Activated naive CD8-positive, alpha-beta T cell treated with anti-CD3 and anti-CD28 coated beads, Interleukin-2, amount 50 U/mL, for 24 hours (primary cell): Measurements from ENCODE around the gene HSCB.
"Not testable (repeated sequence)": the region's sequence is repeated elsewhere in the genome, so short reads cannot be mapped to it uniquely, and the experiment has no call there.

ENCODE experiments used
- ATAC-seq: fragments of 150-1000 bp; cut with Tn5 transposase; one replicate; pipeline ENCODE4 v1.10.0; 2021
- DNase-seq: peaks from one replicate; pipeline ENCODE4 v3.0.0; 2021
- H3K27ac Mint-ChIP-seq: one replicate; pipeline ENCODE4 v1.8.0; 2021; ENCODE audit warnings: mild to moderate bottlenecking, mixed read lengths
- H3K27me3 Mint-ChIP-seq: one replicate; pipeline ENCODE4 v1.8.0; 2021; ENCODE audit warnings: mixed read lengths
- H3K36me3 Mint-ChIP-seq: one replicate; pipeline ENCODE4 v1.8.0; 2021; ENCODE audit warnings: low read depth, mixed read lengths
- H3K4me1 Mint-ChIP-seq: one replicate; pipeline ENCODE4 v1.8.0; 2021; ENCODE audit warnings: mixed read lengths
- H3K4me3 Mint-ChIP-seq: one replicate; pipeline ENCODE4 v1.8.0; 2021; ENCODE audit warnings: mild to moderate bottlenecking, moderate library complexity, mixed read lengths
- H3K9me3 Mint-ChIP-seq: one replicate; pipeline ENCODE4 v1.8.0; 2021; ENCODE audit warnings: mixed read lengths

HSCB gene, protein sequence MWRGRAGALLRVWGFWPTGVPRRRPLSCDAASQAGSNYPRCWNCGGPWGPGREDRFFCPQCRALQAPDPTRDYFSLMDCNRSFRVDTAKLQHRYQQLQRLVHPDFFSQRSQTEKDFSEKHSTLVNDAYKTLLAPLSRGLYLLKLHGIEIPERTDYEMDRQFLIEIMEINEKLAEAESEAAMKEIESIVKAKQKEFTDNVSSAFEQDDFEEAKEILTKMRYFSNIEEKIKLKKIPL

GRCh38 chr22:28741785-28742561 is at the start of gene HSCB, which contains the start of gene CHEK2:
HSCB (plus strand) TSS chr22:28742039; CDS start chr22:28742096, 57 bp downstream.
CHEK2 (minus strand) TSS chr22:28741820; CDS start chr22:28734721, 7,099 bp downstream.
- Mint-ChIP-seq H3K4me1 (peaks cover 29% of the 10 kb centered on the region), H3K36me3 (peaks cover 21% of the 10 kb centered on the region), H3K9me3 (no peaks in the 10 kb centered on the region), H3K27me3 (peaks cover 2% of the 10 kb centered on the region), H3K27ac (peak within 1 kb of the TSS; percentile 84), H3K4me3 (peak within 1 kb of the TSS; percentile 87)
- DNase-seq (peak; percentile 95), ATAC-seq (peak; percentile 94)

DNA sequence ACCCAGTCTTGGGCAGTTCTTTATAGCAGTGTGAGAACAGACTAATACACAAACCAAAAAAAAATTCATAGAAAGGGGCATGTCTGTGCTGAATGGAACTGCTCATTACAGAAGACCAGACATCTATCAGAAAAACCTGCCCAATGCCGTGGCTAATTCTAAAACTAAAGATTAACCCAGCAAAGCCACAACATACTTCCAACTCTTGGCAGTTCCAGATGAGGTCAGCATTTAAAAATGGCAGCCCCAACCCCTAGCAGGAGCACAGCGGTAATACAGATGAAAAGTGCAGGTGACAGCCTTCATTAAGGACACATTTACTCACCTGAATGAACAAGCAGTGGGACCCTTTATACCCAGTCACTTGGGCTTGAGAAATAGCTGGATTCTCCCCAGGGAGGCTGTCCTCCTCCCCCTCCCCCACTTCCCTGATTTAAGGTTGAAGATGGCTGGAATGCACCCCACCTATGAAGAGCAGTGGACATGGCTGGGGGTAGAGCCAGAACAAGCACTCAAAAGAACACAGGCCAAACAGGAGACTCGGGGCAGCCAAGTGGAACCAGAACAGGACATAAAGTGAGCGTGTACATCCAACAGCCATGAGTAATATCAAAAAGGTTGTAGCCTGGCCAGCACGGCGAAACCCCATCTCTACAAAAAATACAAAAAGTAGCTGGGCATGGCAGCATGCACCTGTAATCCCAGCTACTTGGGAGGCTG is 48.6 kb upstream of the HSCB start:
- H3K4me3 Mint-ChIP-seq, H3K9me3 Mint-ChIP-seq, H3K27ac Mint-ChIP-seq, H3K4me1 Mint-ChIP-seq, ATAC-seq, DNase-seq, H3K27me3 Mint-ChIP-seq: not testable (repeated sequence)
- H3K36me3 Mint-ChIP-seq: peaks cover 15% of the 10 kb centered on the region

DNA sequence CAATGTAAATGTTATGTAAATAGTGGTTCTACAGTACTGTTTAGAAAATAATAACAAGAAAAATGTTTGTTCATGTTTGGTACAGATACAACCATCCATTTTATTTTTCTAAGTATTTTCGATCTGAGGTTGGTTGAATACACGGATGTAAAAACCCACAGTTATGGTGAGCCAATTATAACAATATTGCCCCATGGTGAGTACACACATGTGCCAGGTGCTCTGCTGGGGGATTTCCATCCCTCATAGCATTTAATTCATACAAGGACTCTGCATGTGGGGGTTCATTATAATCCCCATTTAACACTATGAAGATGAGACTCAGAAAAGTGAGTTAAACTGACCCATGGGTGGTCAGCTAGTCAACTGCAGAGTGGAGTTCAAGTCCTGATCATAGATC is 38.9 kb upstream of the HSCB start:
- Mint-ChIP-seq H3K27ac (no peak overlapping the region), H3K9me3 (no peaks in the 10 kb centered on the region), H3K27me3 (no peaks in the 10 kb centered on the region), H3K4me1 (peaks cover 4% of the 10 kb centered on the region), H3K4me3 (no peak overlapping the region), H3K36me3 (peaks cover 6% of the 10 kb centered on the region)
- DNase-seq: no peak
- ATAC-seq: no peak

DNA sequence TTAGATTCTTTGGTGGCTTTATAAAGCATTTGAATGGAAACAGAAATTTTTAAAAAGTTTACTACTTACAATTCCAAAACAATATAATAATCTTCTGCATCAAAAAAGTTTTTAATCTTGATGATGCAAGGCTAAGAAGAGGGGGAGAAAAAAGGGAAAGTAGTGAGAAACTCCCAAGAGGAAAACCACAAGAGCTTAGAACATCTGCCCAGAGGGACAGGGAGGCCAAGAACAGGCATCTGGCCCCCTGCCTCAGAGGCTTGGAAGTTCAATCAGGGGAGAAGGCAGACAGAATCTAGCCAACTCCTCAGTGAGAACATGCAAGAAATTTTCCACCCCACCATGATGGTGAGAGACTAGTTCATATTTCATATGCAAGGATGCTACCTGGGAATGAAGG is 38.4 kb upstream of the HSCB start:
- Mint-ChIP-seq H3K9me3 (no peaks in the 10 kb centered on the region), H3K4me1 (peaks cover 4% of the 10 kb centered on the region), H3K4me3 (no peak overlapping the region), H3K36me3 (peaks cover 5% of the 10 kb centered on the region), H3K27me3 (no peaks in the 10 kb centered on the region), H3K27ac (no peak overlapping the region)
- ATAC-seq (no peak), DNase-seq (no peak)

- H3K4me1 Mint-ChIP-seq: peaks cover 4% of the 10 kb centered on the region
- H3K9me3 Mint-ChIP-seq: no peaks in the 10 kb centered on the region
- H3K27me3 Mint-ChIP-seq: no peaks in the 10 kb centered on the region
- no peak overlapping the region for H3K4me3 Mint-ChIP-seq
- ATAC-seq: no peak
- H3K27ac Mint-ChIP-seq: no peak overlapping the region
- H3K36me3 Mint-ChIP-seq: peaks cover 5% of the 10 kb centered on the region
- DNase-seq: no peak
Measured at GRCh38 chr22:28706845-28707244, 35.0 kb upstream of the HSCB start.

DNA sequence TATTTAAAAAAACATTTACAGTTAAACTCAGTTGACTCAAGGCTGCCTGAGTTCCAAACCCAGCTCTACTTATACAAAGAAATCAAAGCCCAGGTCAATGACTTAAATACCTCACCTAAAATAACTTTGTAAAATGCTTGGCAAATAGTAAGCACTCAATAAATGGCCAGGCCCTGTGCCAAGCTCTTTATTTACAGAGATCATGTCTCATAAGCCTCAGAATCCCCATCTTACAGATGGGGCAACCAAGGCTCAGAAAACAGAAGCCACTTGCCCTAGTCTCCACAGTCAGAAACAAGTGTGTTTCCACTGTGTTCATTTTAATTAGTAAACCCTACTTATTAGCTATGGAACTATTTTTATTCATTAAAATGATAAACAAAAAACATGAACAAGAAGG is 31.7 kb upstream of the HSCB start:
- Mint-ChIP-seq H3K27me3 (no peaks in the 10 kb centered on the region), H3K36me3 (peaks cover 4% of the 10 kb centered on the region), H3K4me1 (peaks cover 12% of the 10 kb centered on the region), H3K4me3 (no peak overlapping the region), H3K27ac (no peak overlapping the region), H3K9me3 (no peaks in the 10 kb centered on the region)
- ATAC-seq (no peak), DNase-seq (no peak)

DNA sequence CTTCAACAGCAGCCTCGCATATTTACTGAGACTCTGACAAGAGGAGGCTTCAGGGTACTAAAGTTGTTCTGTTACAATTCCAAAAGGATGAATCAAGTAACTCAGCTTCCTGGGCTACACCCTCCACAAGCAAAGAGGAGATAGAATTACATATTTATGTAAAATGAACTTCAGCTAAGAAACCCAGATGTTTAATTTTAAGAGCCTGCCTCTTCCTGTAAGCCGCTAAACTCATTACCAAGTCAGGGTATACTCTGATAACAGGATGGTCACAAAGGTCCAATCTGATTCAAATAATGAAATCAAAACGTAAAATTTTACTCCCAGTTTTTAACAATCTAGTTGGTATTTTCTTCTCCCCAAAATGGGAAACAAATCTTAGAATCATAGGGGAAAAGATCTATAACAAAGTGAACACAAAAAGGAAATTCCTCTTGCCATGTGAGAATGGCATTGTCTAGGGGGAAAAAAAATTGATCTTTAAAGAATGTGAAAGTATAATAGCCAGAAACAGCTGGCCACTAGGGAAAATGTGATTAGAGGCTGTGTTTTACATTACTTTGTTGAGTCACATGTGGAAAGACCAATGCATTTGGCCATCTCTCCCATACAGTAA is 31.2 kb upstream of the HSCB start:
- H3K36me3 Mint-ChIP-seq: peaks cover 4% of the 10 kb centered on the region
- H3K27ac Mint-ChIP-seq: no peak overlapping the region
- H3K4me3 Mint-ChIP-seq: no peak overlapping the region
- no peaks in the 10 kb centered on the region for H3K9me3 Mint-ChIP-seq
- no peaks in the 10 kb centered on the region for H3K27me3 Mint-ChIP-seq
- ATAC-seq: no peak
- peaks cover 12% of the 10 kb centered on the region for H3K4me1 Mint-ChIP-seq
- DNase-seq: no peak

DNA sequence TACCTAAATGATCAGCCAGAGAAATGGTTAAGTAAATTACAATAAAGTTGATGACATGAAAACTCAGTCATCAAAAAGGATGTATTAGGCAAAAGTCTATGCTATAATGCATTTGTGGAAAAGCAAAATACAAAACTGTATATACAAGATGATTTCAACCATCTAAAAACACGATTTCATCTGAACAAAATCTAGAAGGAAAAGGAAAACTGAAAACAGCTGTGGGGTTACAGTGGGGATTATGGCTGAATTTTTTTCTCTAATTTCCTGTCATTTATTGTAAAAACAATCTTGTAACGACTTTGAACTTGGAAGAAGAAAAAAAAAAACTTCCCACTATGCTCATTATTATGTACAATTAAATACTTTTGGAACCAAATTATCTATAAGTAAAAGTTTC is 30.5 kb upstream of the HSCB start:
- DNase-seq (no peak), ATAC-seq (no peak)
- no peaks in the 10 kb centered on the region for H3K9me3 Mint-ChIP-seq
- H3K4me1 Mint-ChIP-seq: peaks cover 12% of the 10 kb centered on the region
- no peaks in the 10 kb centered on the region for H3K27me3 Mint-ChIP-seq
- H3K27ac Mint-ChIP-seq: no peak overlapping the region
- no peak overlapping the region for H3K4me3 Mint-ChIP-seq
- peaks cover 4% of the 10 kb centered on the region for H3K36me3 Mint-ChIP-seq

- ATAC-seq: no peak
- H3K36me3 Mint-ChIP-seq: peaks cover 4% of the 10 kb centered on the region
- H3K9me3 Mint-ChIP-seq: no peaks in the 10 kb centered on the region
- peaks cover 8% of the 10 kb centered on the region for H3K4me1 Mint-ChIP-seq
- DNase-seq: no peak
- H3K27ac Mint-ChIP-seq: no peak overlapping the region
- no peak overlapping the region for H3K4me3 Mint-ChIP-seq
- H3K27me3 Mint-ChIP-seq: no peaks in the 10 kb centered on the region
Measured at GRCh38 chr22:28711820-28712777, 29.7 kb upstream of the HSCB start.

DNA sequence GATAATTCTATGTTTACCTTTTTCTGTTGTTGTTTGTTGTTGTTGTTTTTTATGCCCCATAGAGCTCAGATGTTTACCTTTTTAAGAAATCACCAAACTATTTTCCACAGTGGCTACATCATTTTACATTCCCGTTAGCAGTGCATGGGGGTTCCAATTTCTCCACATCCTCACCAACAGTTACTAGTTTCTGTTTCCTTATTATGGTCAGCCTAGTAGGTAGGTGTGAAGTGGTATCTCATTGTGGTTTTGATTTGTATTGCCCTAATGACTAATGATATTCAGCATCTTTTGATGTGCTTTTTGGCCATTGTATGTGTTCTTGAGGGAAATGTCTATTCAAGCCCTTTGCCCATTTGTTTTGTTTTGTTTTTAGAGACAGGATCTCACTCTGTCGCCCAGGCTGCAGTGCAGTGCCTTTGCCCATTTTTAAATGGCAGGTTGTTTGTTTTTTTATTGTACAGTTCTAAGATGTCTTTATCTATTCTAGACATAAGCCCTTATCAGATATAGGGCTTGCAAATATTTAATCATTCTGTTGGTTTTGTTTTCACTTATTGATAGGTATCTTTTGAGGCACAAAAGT is 27.7 kb upstream of the HSCB start:
- Mint-ChIP-seq H3K4me3 (no peak overlapping the region), H3K4me1 (peaks cover 8% of the 10 kb centered on the region), H3K27ac (no peak overlapping the region), H3K9me3 (no peaks in the 10 kb centered on the region), H3K36me3 (peaks cover 5% of the 10 kb centered on the region), H3K27me3 (no peaks in the 10 kb centered on the region)
- DNase-seq (no peak), ATAC-seq (no peak)

GRCh38 chr22:28715611-28716010 is 26.2 kb upstream of the HSCB start:
- peaks cover 8% of the 10 kb centered on the region for H3K4me1 Mint-ChIP-seq
- H3K27ac Mint-ChIP-seq: no peak overlapping the region
- peaks cover 4% of the 10 kb centered on the region for H3K36me3 Mint-ChIP-seq
- no peaks in the 10 kb centered on the region for H3K27me3 Mint-ChIP-seq
- H3K4me3 Mint-ChIP-seq: no peak overlapping the region
- no peaks in the 10 kb centered on the region for H3K9me3 Mint-ChIP-seq
- DNase-seq: no peak
- ATAC-seq: no peak

GRCh38 chr22:28716686-28717085 is 25.2 kb upstream of the HSCB start:
- H3K9me3 Mint-ChIP-seq: no peaks in the 10 kb centered on the region
- H3K4me3 Mint-ChIP-seq: no peak overlapping the region
- DNase-seq (no peak), ATAC-seq (no peak)
- no peaks in the 10 kb centered on the region for H3K27me3 Mint-ChIP-seq
- H3K27ac Mint-ChIP-seq: no peak overlapping the region
- H3K36me3 Mint-ChIP-seq: peaks cover 4% of the 10 kb centered on the region
- H3K4me1 Mint-ChIP-seq: peaks cover 8% of the 10 kb centered on the region

DNA sequence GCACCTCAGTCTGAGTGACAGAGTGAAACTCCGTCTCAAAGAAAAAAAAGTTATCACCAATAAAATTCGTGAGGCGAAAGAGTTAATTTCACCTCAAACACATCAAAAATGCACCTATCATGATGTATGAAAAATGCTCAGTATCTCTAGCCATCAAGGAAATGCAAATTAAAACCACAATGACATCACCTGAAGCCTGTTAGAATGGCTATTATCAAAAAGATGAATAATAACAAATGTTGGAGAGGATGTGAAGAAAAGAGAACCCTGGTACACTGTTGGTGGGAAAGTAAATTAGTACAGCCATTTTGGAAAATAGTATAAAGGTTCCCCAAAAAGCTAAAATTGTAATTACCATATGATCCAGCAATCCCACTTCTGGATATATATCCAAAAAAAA is 23.8 kb upstream of the HSCB start:
- Mint-ChIP-seq H3K27ac (no peak overlapping the region), H3K27me3 (no peaks in the 10 kb centered on the region), H3K4me3 (no peak overlapping the region), H3K9me3 (no peaks in the 10 kb centered on the region), H3K4me1 (peaks cover 8% of the 10 kb centered on the region), H3K36me3 (peaks cover 4% of the 10 kb centered on the region)
- DNase-seq (no peak), ATAC-seq (no peak)
